GM23338 (cell line): Measurements from ENCODE around the gene LUZP2. TPM values are rescaled to one million over a fixed set of nuclear protein-coding genes. Genes with fewer than 3 reads are reported as not detected.

Experiments used
- ATAC-seq: fragments of 200-7000 bp; cut with Tn5 transposase; 3 replicates; pipeline ENCODE4 v1.9.1; 2020
- DNase-seq: peaks from one replicate; pipeline ENCODE4 v3.0.0-alpha.2; 2015; ENCODE audit warnings: low spot score
- H2AFZ ChIP-seq: fragments of 200-600 bp; sonication (generic); 2 replicates; pipeline ENCODE4 v1.8.0; 2016; ENCODE audit warnings: antibody characterized with exemption, mild to moderate bottlenecking, moderate library complexity
- H3F3A ChIP-seq: fragments of 200-600 bp; sonication (generic); replicated peaks from 2 replicates; pipeline ENCODE4 v1.8.0; 2017; ENCODE audit warnings: antibody characterized with exemption, mixed run types, low read depth
- H3K27ac ChIP-seq: fragments of 200-600 bp; sonication (generic); 2 replicates; pipeline ENCODE4 v1.6.1; 2016; ENCODE audit warnings: low read depth
- H3K27me3 ChIP-seq: fragments of 200-600 bp; sonication (generic); 2 replicates; pipeline ENCODE4 v1.8.0; 2016; ENCODE audit warnings: mild to moderate bottlenecking, mixed run types, moderate library complexity; ENCODE audit not compliant: insufficient read depth
- H3K36me3 ChIP-seq: fragments of 200-600 bp; sonication (generic); 2 replicates; pipeline ENCODE4 v1.8.0; 2016; ENCODE audit warnings: mild to moderate bottlenecking; ENCODE audit not compliant: insufficient read depth
- H3K4me1 ChIP-seq: fragments of 200-600 bp; sonication (generic); 2 replicates; pipeline ENCODE4 v1.8.0; 2016; ENCODE audit warnings: mild to moderate bottlenecking, moderate library complexity; ENCODE audit not compliant: insufficient read depth
- H3K4me2 ChIP-seq: fragments of 200-600 bp; sonication (generic); 2 replicates; pipeline ENCODE4 v1.7.1; 2017; ENCODE audit warnings: mixed run types
- H3K4me3 ChIP-seq: fragments of 200-600 bp; sonication (generic); 2 replicates; pipeline ENCODE4 v1.6.1; 2016; ENCODE audit warnings: mixed run types
- H3K79me2 ChIP-seq: fragments of 200-600 bp; sonication (generic); replicated peaks from 2 replicates; pipeline ENCODE4 v1.8.0; 2017; ENCODE audit warnings: mild to moderate bottlenecking; ENCODE audit not compliant: insufficient read depth
- H3K9me2 ChIP-seq: fragments of 200-600 bp; sonication (generic); 2 replicates; pipeline ENCODE4 v1.8.0; 2017; ENCODE audit not compliant: insufficient read depth
- H4K20me1 ChIP-seq: fragments of 200-600 bp; sonication (generic); replicated peaks from 2 replicates; pipeline ENCODE4 v1.8.0; 2017; ENCODE audit warnings: mild to moderate bottlenecking; ENCODE audit not compliant: insufficient read depth
- H3K27ac Mint-ChIP-seq: 2 replicates; pipeline ENCODE4 v1.8.0; 2020; ENCODE audit warnings: inconsistent platforms, mild to moderate bottlenecking, moderate library complexity, mixed read lengths
- H3K27me3 Mint-ChIP-seq: 3 replicates; pipeline ENCODE4 v1.8.0; 2022; ENCODE audit warnings: low read depth, mild to moderate bottlenecking, moderate library complexity, mixed read lengths, inconsistent platforms; ENCODE audit not compliant: insufficient read depth, poor library complexity
- H3K36me3 Mint-ChIP-seq: 3 replicates; pipeline ENCODE4 v1.8.0; 2021; ENCODE audit warnings: low read depth, mild to moderate bottlenecking, inconsistent platforms, moderate library complexity, mixed read lengths
- H3K4me1 Mint-ChIP-seq: 3 replicates; pipeline ENCODE4 v1.8.0; 2020; ENCODE audit warnings: mild to moderate bottlenecking, inconsistent platforms, mixed read lengths
- H3K4me3 Mint-ChIP-seq: 3 replicates; pipeline ENCODE4 v1.8.0; 2021; ENCODE audit warnings: moderate library complexity, mild to moderate bottlenecking, inconsistent platforms, mixed read lengths
- H3K9me3 Mint-ChIP-seq: 3 replicates; pipeline ENCODE4 v1.8.0; 2020; ENCODE audit warnings: moderate library complexity, mild to moderate bottlenecking, inconsistent platforms, mixed read lengths
- CREB1 ChIP-seq: fragments of 250-450 bp; sonication (Bioruptor Pico); IDR thresholded peaks from 2 replicates; pipeline ENCODE4 v1.5.0; 2020; ENCODE audit warnings: low read depth, mild to moderate bottlenecking, moderate library complexity
- EZH2 ChIP-seq: fragments of 200-600 bp; sonication (generic); IDR thresholded peaks from one replicate; pipeline ENCODE4 v1.8.0; 2017; ENCODE audit warnings: antibody characterized with exemption, mild to moderate bottlenecking, low read depth; ENCODE audit not compliant: unreplicated experiment
- EZH2phosphoT487 ChIP-seq: fragments of 200-600 bp; sonication (generic); IDR thresholded peaks from one replicate; pipeline ENCODE4 v1.8.1; 2018; ENCODE audit warnings: antibody characterized with exemption; ENCODE audit not compliant: unreplicated experiment
- JUNB ChIP-seq: IDR thresholded peaks from one replicate; pipeline ENCODE4 v1.6.1; 2016; ENCODE audit warnings: antibody characterized with exemption; ENCODE audit not compliant: unreplicated experiment
- REST ChIP-seq: IDR thresholded peaks from one replicate; pipeline ENCODE4 v1.6.1; 2018; ENCODE audit warnings: antibody characterized with exemption; ENCODE audit not compliant: unreplicated experiment
- STAT1 ChIP-seq: IDR thresholded peaks from one replicate; pipeline ENCODE4 v1.6.1; 2016; ENCODE audit warnings: antibody characterized with exemption; ENCODE audit not compliant: unreplicated experiment
- ZNF114 ChIP-seq: fragments of 250-450 bp; sonication (Bioruptor Pico); IDR thresholded peaks from 2 replicates; pipeline ENCODE4 v1.5.0; 2020; ENCODE audit warnings: mild to moderate bottlenecking, moderate library complexity
- polyA plus RNA-seq: library from polyadenylated mRNA; unstranded; fragments of >200 nt; fragmentation: Nextera tagmentation; extraction: Ambion mirVana; gene quantifications from 2 replicates; pipeline ENCODE4 v1.2.1, GENCODE V29; 2016
- total RNA-seq: library from RNA; depleted of rRNA; stranded (reverse); fragments of >200 nt; shearing (Covaris generic); gene quantifications from 2 replicates; pipeline ENCODE4 v1.2.3, GENCODE V29; 2014
- TF ChIP-seq, protein P1 (sequence below): fragments of 250-450 bp; sonication (Bioruptor Pico); IDR thresholded peaks from 2 replicates; pipeline ENCODE4 v1.5.0; 2020; ENCODE audit warnings: mild to moderate bottlenecking, moderate library complexity

Gene LUZP2
- total and polyA plus RNA-seq, 2 experiments from 2014 or later = 2.0 to 9.2 TPM

- no peaks in the 10 kb centered on the region for H3K4me1 ChIP-seq
- H3K4me3 Mint-ChIP-seq = no peak overlapping the region
Measured at GRCh38 chr11:24767411-24767810, 270.6 kb downstream of the LUZP2 start.

DNA sequence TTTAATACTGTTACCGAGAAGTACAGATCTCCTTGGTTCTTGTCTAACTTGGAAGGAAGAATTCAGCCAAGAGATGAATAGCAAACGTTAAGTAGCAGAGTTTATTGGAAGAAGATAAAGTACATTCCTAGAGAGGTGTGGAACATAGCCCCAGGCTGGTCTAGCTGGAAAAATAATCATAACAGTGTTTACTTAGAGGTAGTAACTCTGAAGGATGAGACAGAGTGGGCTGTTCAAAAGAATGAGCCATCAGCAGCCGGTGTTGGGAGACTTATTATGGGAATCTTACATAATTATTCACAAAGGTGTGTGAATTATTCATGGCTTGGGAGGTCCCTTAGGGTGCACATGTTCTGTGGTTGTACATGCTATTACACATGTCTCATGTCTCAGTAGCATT is 276.5 kb downstream of the LUZP2 start:
- DNase-seq = no peak
- Histone ChIP-seq H4K20me1 (no peaks in the 10 kb centered on the region), H3K27me3 (no peaks in the 10 kb centered on the region), H3K36me3 (no peaks in the 10 kb centered on the region), H3F3A (no peaks in the 10 kb centered on the region), H3K27ac (no peak overlapping the region), H3K4me1 (no peaks in the 10 kb centered on the region), H2AFZ (no peak overlapping the region), H3K79me2 (no peaks in the 10 kb centered on the region), H3K4me2 (no peak overlapping the region), H3K4me3 (no peak overlapping the region), H3K9me2 (no peaks in the 10 kb centered on the region)
- no peak for ATAC-seq
- Mint-ChIP-seq H3K36me3 (no peaks in the 10 kb centered on the region), H3K4me1 (no peaks in the 10 kb centered on the region), H3K9me3 (peaks cover 3% of the 10 kb centered on the region), H3K4me3 (no peak overlapping the region), H3K27ac (no peak overlapping the region), H3K27me3 (no peaks in the 10 kb centered on the region)
- TF ChIP-seq, protein P1, sequence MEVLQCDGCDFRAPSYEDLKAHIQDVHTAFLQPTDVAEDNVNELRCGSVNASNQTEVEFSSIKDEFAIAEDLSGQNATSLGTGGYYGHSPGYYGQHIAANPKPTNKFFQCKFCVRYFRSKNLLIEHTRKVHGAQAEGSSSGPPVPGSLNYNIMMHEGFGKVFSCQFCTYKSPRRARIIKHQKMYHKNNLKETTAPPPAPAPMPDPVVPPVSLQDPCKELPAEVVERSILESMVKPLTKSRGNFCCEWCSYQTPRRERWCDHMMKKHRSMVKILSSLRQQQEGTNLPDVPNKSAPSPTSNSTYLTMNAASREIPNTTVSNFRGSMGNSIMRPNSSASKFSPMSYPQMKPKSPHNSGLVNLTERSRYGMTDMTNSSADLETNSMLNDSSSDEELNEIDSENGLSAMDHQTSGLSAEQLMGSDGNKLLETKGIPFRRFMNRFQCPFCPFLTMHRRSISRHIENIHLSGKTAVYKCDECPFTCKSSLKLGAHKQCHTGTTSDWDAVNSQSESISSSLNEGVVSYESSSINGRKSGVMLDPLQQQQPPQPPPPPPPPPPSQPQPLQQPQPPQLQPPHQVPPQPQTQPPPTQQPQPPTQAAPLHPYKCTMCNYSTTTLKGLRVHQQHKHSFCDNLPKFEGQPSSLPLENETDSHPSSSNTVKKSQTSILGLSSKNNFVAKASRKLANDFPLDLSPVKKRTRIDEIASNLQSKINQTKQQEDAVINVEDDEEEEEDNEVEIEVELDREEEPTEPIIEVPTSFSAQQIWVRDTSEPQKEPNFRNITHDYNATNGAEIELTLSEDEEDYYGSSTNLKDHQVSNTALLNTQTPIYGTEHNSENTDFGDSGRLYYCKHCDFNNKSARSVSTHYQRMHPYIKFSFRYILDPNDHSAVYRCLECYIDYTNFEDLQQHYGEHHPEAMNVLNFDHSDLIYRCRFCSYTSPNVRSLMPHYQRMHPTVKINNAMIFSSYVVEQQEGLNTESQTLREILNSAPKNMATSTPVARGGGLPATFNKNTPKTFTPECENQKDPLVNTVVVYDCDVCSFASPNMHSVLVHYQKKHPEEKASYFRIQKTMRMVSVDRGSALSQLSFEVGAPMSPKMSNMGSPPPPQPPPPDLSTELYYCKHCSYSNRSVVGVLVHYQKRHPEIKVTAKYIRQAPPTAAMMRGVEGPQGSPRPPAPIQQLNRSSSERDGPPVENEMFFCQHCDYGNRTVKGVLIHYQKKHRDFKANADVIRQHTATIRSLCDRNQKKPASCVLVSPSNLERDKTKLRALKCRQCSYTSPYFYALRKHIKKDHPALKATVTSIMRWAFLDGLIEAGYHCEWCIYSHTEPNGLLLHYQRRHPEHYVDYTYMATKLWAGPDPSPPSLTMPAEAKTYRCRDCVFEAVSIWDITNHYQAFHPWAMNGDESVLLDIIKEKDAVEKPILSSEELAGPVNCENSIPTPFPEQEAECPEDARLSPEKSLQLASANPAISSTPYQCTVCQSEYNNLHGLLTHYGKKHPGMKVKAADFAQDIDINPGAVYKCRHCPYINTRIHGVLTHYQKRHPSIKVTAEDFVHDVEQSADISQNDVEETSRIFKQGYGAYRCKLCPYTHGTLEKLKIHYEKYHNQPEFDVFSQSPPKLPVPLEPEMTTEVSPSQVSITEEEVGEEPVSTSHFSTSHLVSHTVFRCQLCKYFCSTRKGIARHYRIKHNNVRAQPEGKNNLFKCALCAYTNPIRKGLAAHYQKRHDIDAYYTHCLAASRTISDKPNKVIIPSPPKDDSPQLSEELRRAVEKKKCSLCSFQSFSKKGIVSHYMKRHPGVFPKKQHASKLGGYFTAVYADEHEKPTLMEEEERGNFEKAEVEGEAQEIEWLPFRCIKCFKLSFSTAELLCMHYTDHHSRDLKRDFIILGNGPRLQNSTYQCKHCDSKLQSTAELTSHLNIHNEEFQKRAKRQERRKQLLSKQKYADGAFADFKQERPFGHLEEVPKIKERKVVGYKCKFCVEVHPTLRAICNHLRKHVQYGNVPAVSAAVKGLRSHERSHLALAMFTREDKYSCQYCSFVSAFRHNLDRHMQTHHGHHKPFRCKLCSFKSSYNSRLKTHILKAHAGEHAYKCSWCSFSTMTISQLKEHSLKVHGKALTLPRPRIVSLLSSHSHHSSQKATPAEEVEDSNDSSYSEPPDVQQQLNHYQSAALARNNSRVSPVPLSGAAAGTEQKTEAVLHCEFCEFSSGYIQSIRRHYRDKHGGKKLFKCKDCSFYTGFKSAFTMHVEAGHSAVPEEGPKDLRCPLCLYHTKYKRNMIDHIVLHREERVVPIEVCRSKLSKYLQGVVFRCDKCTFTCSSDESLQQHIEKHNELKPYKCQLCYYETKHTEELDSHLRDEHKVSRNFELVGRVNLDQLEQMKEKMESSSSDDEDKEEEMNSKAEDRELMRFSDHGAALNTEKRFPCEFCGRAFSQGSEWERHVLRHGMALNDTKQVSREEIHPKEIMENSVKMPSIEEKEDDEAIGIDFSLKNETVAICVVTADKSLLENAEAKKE (CRISPR knock-in tag) = no peak
- no peak for TF ChIP-seq EZH2
- TF ChIP-seq STAT1 = no peak
- no peak for TF ChIP-seq JUNB
- TF ChIP-seq REST = no peak
- no peak for TF ChIP-seq ZNF114 (CRISPR knock-in tag)

More at GRCh38 chr11:24767411-24767810, 270.6 kb downstream of the LUZP2 start:
- Histone ChIP-seq H3K9me2 (no peaks in the 10 kb centered on the region), H4K20me1 (no peaks in the 10 kb centered on the region), H3K4me3 (no peak overlapping the region), H3K4me2 (no peak overlapping the region), H3K27me3 (no peaks in the 10 kb centered on the region), H3K27ac (no peak overlapping the region), H3K79me2 (no peaks in the 10 kb centered on the region), H3F3A (no peaks in the 10 kb centered on the region), H2AFZ (no peak overlapping the region), H3K36me3 (no peaks in the 10 kb centered on the region)
- Mint-ChIP-seq H3K36me3 (no peaks in the 10 kb centered on the region), H3K27ac (no peak overlapping the region), H3K27me3 (no peaks in the 10 kb centered on the region), H3K9me3 (peaks cover 3% of the 10 kb centered on the region), H3K4me1 (no peaks in the 10 kb centered on the region)
- ATAC-seq = no peak
- TF ChIP-seq ZNF114 (CRISPR knock-in tag) (no peak), EZH2phosphoT487 (no peak), CREB1 (CRISPR knock-in tag) (no peak), JUNB (no peak)
- DNase-seq = no peak
